Heart left ventricle (tissue), 16 donors: ENCODE results near the gene CACNA1C. TPM values are rescaled to one million over a fixed set of nuclear protein-coding genes. Genes with fewer than 3 reads are reported as not detected.

Experiments used
- ATAC-seq, 4 donors: fragments of 200-7000 bp; cut with Tn5 transposase; one replicate each; pipeline ENCODE4 v1.9.1; 2020 to 2022; ENCODE audit warnings: moderate library complexity in 4 of 4, mild to moderate bottlenecking in 3 of 4, moderate number of reproducible peaks in 1 of 4
- DNase-seq, 5 donors: peaks; one replicate each; pipeline ENCODE4 v3.0.0-alpha.2; 2020
- H3K27ac ChIP-seq, 12 donors: fragments of 200-600 bp; sonication (generic) in 4 of 12; one replicate each; pipeline versions ENCODE4 v1.5.0 to v1.8.0; 2016 to 2022; ENCODE audit warnings: mild to moderate bottlenecking in 2 of 12
- H3K27me3 ChIP-seq, 9 donors: fragments of 200-600 bp; sonication (generic) in 2 of 9; one replicate each; pipeline versions ENCODE4 v1.5.1 to v1.8.0; 2016 to 2022; ENCODE audit warnings: mild to moderate bottlenecking in 3 of 9
- H3K36me3 ChIP-seq, 9 donors: fragments of 200-600 bp; sonication (generic) in 2 of 9; one replicate each; pipeline versions ENCODE4 v1.5.0 to v1.8.0; 2018 to 2022; ENCODE audit warnings: mild to moderate bottlenecking in 2 of 9
- H3K4me1 ChIP-seq, 12 donors: fragments of 200-600 bp; sonication (generic) in 4 of 12; one replicate each; pipeline versions ENCODE4 v1.5.0 to v1.8.0; 2016 to 2022; ENCODE audit warnings: mild to moderate bottlenecking in 3 of 12
- H3K4me3 ChIP-seq, 12 donors: fragments of 200-600 bp; sonication (generic) in 4 of 12; one replicate each; pipeline versions ENCODE4 v1.5.0 to v1.8.0; 2017 to 2022; ENCODE audit warnings: mild to moderate bottlenecking in 9 of 12, moderate library complexity in 4 of 12
- H3K9me3 ChIP-seq, 12 donors: fragments of 200-600 bp; sonication (generic) in 4 of 12; one replicate each; pipeline versions ENCODE4 v1.5.0 to v1.8.0; 2016 to 2022; ENCODE audit warnings: mild to moderate bottlenecking in 1 of 12
- CTCF ChIP-seq, 12 donors: fragments of 200-600 bp; sonication (generic) in 4 of 12; IDR thresholded peaks; one replicate each; pipeline versions ENCODE4 v1.5.0 to v1.8.0; 2018 to 2022; ENCODE audit warnings: antibody characterized with exemption in 12 of 12, mild to moderate bottlenecking in 5 of 12
- POLR2A ChIP-seq, 2 donors: fragments of 450-650 bp; IDR thresholded peaks; one replicate each; pipeline ENCODE4 v1.6.1; 2017; ENCODE audit warnings: antibody characterized with exemption in 2 of 2, mild to moderate bottlenecking in 2 of 2, moderate library complexity in 2 of 2
- WGBS, 4 donors: extraction: QIAGEN DNeasy Blood & Tissue Kit in 2 of 4; methylation state at CpG; one replicate each; pipeline versions ENCODE4 v1.1.5 to v1.1.7; 2013 to 2018; 5-methylcytosine and 5-hydroxymethylcytosine counted together
- intact Hi-C, 10 donors: fragments of 100-400 bp; cut with DNase I; formaldehyde crosslinking; loops; one replicate each; pipeline versions ENCODE4 v1.11.1 to v1.14.2; 2022
- polyA plus RNA-seq, 2 donors: library from polyadenylated mRNA; stranded (reverse); fragments of 200-250 nt; gene quantifications; one replicate each; pipeline ENCODE4 v1.2.3, GENCODE V29; 2013
- total RNA-seq, 9 donors: library from RNA; depleted of rRNA in 2 of 9; stranded (reverse); fragments of >200 nt in 2 of 9; fragmentation: NEBNext Ultra II Directional in 3 of 9; extraction: Animal tissue kit (Norgen Biotek cat#: 25700) in 3 of 9; gene quantifications; one replicate each; pipeline versions ENCODE4 v1.1.0 to v1.2.4, GENCODE V29; 2016 to 2023
- donor health status: ischemic (EF 13 %, LVEDD 7.1; RV severe dilation, severe dysfunction).
- donor health status: healthy with polysubstance abuse.
- donor health status: DM: no; HTN: yes; CAD: no.
- donor health status: DM: no; HTN: no; CAD: no.
- donor health status: ischemic (EF 25% LVEDD 6.9; RV normal size, moderate dysfunction).
- donor health status: ischemic (EF 25% LVEDD 5.7; RV mildly dilated, moderate dysfunction).
- donor health status: healthy.
- donor health status: DM: yes; HTN: yes; CAD: no.
- donor health status: ischemic (EF 35%, LVEDD 5.7; RV mildly dilated, moderate dysfunction).
- donor health status: nonischemic (EF 11% LVEDD 7.7; RV severe dilation, severe dysfunction).
- donor health status: DM: yes; HTN: yes; CAD: no.
- donor health status: PGD.
- donor health status: ischemic (EF 29% LVEDD 5.4; RV normal size, mild dysfunction).
- donor health status: nonischemic (EF 23%, LVEDD 6.1; RV moderate dilation, normal function).

Gene CACNA1C
- total and polyA plus RNA-seq, 11 donors, result 41.9 to 196 (median 164) TPM

- TF ChIP-seq CTCF (IDR thresholded peaks at IDR 0.05) (no peak), POLR2A (IDR thresholded peaks at IDR 0.05) (no peak)
- intact Hi-C loops, result no loop called here
- Histone ChIP-seq H3K36me3 (peaks cover 0 to 6% (median 0%) of the 10 kb centered on the region in 9 donors), H3K27me3 (no peaks in the 10 kb centered on the region), H3K9me3 (no peaks in the 10 kb centered on the region), H3K27ac (peak overlapping the region in 7 of 12 donors; percentile 2 to 76 (median 21)), H3K4me1 (peaks cover 0 to 72% (median 42%) of the 10 kb centered on the region in 12 donors), H3K4me3 (no peak overlapping the region)
- DNase-seq (no peak), ATAC-seq (no peak)
- 87 to 93% (median 88%) methylated on average over 7 to 10 of the region's 10 CpGs for WGBS, 4 donors
Observed at GRCh38 chr12:2139651-2140050, 86.9 kb downstream of the CACNA1C start.

- Histone ChIP-seq H3K4me3 (no peak overlapping the region), H3K27ac (peak overlapping the region in 9 of 12 donors; percentile 2 to 76 (median 59))
- peak in 3 of 4 donors; percentile 2 to 15 (median 11) for ATAC-seq
Observed at GRCh38 chr12:2140858-2141519, 88.2 kb downstream of the CACNA1C start.

GRCh38 chr12:2142068-2142467 is 89.3 kb downstream of the CACNA1C start:
- intact Hi-C loops, result no loop called here
- peaks cover 0 to 85% (median 51%) of the 10 kb centered on the region in 12 donors for H3K4me1 ChIP-seq
- H3K27ac ChIP-seq, result peak overlapping the region in 8 of 12 donors; percentile 2 to 76 (median 64)
- 63 to 71% (median 63%) methylated on average over 8 to 10 of the region's 10 CpGs for WGBS, 4 donors
- H3K27me3 ChIP-seq, result no peaks in the 10 kb centered on the region
- DNase-seq (no peak), ATAC-seq (peak; percentile 69 to 90 (median 78))
- H3K4me3 ChIP-seq, result no peak overlapping the region
- H3K9me3 ChIP-seq, result no peaks in the 10 kb centered on the region
- peaks cover 0 to 6% (median 0%) of the 10 kb centered on the region in 9 donors for H3K36me3 ChIP-seq
- no peak for TF ChIP-seq POLR2A (IDR thresholded peaks at IDR 0.05)
- no peak for TF ChIP-seq CTCF (IDR thresholded peaks at IDR 0.05)

More at GRCh38 chr12:2140858-2141519, 88.2 kb downstream of the CACNA1C start:
- no peaks in the 10 kb centered on the region for H3K9me3 ChIP-seq
- intact Hi-C loops, result no loop called here
- no peak for DNase-seq
- H3K27me3 ChIP-seq, result no peaks in the 10 kb centered on the region
- TF ChIP-seq POLR2A (IDR thresholded peaks at IDR 0.05) (no peak), CTCF (IDR thresholded peaks at IDR 0.05) (no peak)
- H3K4me1 ChIP-seq, result peaks cover 0 to 85% (median 53%) of the 10 kb centered on the region in 12 donors
- H3K36me3 ChIP-seq, result peaks cover 0 to 6% (median 0%) of the 10 kb centered on the region in 9 donors
- WGBS, 4 donors, result 57 to 70% (median 60%) methylated on average over 9 of the region's 9 CpGs

- peaks cover 1 to 85% (median 47%) of the 10 kb centered on the region in 12 donors for H3K4me1 ChIP-seq
- H3K27me3 ChIP-seq, result no peaks in the 10 kb centered on the region
- no peaks in the 10 kb centered on the region for H3K9me3 ChIP-seq
- H3K4me3 ChIP-seq, result no peak overlapping the region
- TF ChIP-seq POLR2A (IDR thresholded peaks at IDR 0.05), result no peak
- no peak for TF ChIP-seq CTCF (IDR thresholded peaks at IDR 0.05)
- H3K27ac ChIP-seq, result peak overlapping the region in 1 of 12 donors; percentile 61
- peaks cover 0 to 4% (median 0%) of the 10 kb centered on the region in 9 donors for H3K36me3 ChIP-seq
- ATAC-seq (no peak), DNase-seq (no peak)
- WGBS, 4 donors, result 68 to 86% (median 73%) methylated on average over 1 of the region's 1 CpG
- intact Hi-C loops, result loop anchor here in 1 of 10 donors (5.0 kb wide), 2 partner anchors 68 to 92 kb away; no protein-coding TSS in a partner anchor
Observed at GRCh38 chr12:2144951-2145350, 92.2 kb downstream of the CACNA1C start.
